A204.1 (cell line): ENCODE data around the gene VCPKMT.

Experiments
- FAIRE-seq: peaks from 2 replicates; lab custom pipeline; 2012; peaks lifted over from hg19 to GRCh38; lab: Jason Lieb, UNC

Gene VCPKMT

GRCh38 chr14:50116181-50116956 is at the start of gene VCPKMT:
Gene VCPKMT (minus strand): TSS chr14:50116572. CDS start chr14:50116552, 20 bp downstream.
- peak; percentile 61 for FAIRE-seq

- no peak for FAIRE-seq
These were observed 39.7 kb upstream of the VCPKMT start for GRCh38 chr14:50156111-50156510.

DNA sequence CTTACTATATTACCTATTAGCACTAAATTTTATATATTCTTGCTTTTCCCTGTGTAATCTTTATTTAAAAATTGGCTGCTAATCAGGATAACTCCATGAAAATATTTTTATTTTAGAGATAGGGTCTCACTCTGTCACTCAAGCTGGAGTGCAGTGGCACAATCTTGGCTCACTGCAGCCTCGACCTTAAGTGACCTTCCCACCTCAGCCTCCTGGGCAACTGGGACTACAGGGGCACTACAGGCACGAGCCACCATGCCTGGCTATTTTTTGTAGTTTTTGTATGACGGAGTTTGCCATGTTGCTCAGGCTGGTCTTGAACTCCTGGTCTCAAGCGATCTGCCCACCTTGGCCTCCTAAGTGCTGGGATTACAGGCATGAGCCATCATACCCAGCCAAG is 32.4 kb upstream of the VCPKMT start:
- no peak for FAIRE-seq

DNA sequence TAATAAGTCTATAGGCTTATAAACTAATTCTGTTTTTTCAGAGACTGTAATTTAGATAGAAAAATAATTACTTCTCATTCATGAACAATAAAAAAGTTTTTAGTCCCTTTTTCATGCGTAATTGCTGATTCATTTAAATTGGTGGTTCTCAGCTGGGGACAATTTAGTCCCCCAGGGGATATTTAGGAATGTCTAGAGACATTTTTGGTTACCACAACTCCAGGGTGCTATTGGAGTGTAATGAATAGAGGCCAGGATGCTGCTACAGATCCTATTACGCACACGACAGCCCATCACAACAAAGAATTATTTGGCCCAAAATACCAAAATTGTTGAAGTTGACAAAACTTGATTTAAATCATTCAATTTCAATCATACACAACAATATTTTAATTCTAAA is 22.8 kb upstream of the VCPKMT start:
- FAIRE-seq: no peak

DNA sequence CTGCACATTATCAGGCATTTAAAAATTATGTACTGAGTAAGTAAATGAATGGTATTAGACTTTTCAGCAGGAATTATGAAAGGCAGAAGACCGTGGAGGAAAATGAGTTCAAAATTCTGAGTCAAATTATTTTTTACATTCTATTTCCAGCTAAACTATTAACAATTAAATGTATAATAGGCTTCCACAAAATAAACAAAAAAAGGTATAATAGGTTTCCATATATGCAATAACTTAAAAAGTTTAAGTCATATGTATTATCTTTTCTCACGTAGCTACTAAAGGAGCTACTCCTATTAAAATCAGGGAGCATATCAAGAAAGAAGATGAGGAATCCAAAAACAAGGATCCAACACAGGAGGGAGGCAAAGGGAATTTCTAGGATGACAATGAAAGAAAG is 11.4 kb upstream of the VCPKMT start:
- no peak for FAIRE-seq

DNA sequence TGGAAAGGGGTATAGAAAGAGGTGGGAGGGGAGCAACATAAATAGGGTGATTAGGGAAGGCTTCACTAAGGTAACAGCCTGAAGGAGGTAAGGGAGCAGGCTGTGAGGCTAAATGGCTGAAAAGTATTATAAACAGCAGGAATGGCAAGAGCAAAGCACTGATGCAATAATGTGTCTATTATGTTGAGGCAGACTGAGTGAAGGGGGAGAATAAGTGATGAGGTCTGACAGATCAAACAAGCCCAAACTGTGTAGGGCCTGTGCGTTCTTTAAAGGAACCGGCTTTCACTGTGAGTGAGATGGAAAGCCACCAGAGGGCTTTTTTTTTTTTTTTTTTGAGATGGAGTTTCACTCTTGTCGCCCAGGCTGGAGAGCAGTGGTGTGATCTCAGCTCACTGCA is 6.7 kb upstream of the VCPKMT start:
- no peak for FAIRE-seq

- FAIRE-seq: no peak
These were observed 5.9 kb upstream of the VCPKMT start for GRCh38 chr14:50122291-50122690.

DNA sequence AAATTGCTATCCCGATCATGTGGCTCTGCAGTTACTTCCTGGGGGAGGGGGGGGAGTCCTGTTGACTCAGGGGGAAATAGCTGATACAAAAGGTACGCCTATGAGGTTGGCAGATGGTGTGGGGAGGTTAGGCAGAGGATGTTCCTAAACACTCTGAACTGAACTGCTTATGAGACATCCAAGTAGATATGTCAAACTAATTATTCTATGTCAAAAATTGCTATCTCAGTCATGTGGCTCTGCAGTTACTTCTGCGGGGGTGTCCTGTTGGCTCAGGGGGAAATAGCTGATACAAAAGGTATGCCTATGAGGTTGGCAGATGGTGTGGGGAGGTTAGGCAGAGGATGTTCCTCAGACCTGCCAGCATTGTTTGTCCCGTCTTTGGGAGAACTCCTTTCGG is 5.1 kb upstream of the VCPKMT start:
- no peak for FAIRE-seq

- no peak for FAIRE-seq
These were observed 1.1 kb upstream of the VCPKMT start for GRCh38 chr14:50117456-50117855.

- FAIRE-seq: no peak
These were observed 594 bp upstream of the VCPKMT start for GRCh38 chr14:50116966-50117365.

GRCh38 chr14:50113381-50114035 is 2.9 kb downstream of the VCPKMT start:
- FAIRE-seq: no peak

- no peak for FAIRE-seq
These were observed 5.9 kb downstream of the VCPKMT start for GRCh38 chr14:50110323-50111037.

DNA sequence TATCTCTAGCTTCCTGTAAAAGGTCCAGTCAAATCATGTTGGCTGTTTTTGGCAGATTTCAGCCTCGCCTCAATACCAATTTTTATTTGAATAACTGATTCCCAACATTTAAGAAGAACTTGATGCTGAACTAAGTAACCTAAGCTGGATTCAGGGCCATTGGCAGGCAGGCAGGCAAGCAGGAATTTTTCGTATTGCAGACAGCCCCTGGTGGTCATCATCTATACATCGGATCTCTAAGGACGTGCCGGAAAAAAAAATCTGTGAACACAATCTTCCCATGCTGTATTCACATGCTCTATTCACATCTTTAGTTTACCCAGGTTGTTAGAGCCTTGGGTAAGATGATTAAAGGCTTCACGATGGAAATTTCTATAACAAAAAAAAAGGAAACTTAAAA is 7.0 kb downstream of the VCPKMT start:
- FAIRE-seq: no peak

GRCh38 chr14:50107850-50108249 is 8.5 kb downstream of the VCPKMT start:
- FAIRE-seq: no peak

- FAIRE-seq: no peak
These were observed 10.2 kb downstream of the VCPKMT start for GRCh38 chr14:50106178-50106577.

- no peak for FAIRE-seq
These were observed 12.8 kb downstream of the VCPKMT start for GRCh38 chr14:50103558-50103957.

DNA sequence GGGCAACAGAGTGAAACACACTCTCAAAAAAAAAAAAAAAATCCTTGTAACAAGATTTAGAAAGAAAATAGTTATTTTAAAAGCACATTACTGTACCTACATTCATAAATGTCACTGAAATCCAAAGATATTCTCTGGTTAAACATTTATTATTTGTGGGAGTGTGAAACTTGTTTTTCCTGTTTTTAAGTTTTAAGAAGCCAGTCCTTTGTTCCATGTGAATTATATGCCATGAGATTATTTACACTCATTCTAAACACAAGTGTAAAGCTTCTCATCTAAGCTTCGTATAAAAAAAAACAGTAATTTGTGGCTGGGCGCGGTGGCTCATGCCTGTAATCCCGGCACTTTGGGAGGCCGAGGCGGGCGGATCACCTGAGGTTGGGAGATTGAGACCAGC is 15.0 kb downstream of the VCPKMT start:
- FAIRE-seq: no peak

DNA sequence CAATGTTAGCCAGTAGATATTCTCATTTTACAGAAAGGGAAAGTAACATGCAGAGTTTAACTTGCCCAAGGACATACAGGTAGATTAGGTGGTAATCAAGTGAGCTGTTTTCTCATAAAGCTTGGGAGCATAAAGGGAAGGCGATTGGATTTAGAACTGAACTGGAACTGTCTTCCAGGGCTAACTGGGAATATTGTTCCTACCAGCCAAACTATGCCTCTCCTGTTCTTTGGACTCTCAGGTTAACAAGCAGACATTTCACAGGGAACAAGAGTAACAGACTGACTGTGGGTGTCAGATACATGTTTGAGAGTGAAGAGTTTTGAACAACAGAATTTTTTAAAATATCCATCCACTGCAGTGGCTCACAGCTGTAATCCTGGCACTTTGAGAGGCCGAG is 15.6 kb downstream of the VCPKMT start:
- FAIRE-seq: no peak

GRCh38 chr14:50099335-50099734 is 17.0 kb downstream of the VCPKMT start:
- no peak for FAIRE-seq

DNA sequence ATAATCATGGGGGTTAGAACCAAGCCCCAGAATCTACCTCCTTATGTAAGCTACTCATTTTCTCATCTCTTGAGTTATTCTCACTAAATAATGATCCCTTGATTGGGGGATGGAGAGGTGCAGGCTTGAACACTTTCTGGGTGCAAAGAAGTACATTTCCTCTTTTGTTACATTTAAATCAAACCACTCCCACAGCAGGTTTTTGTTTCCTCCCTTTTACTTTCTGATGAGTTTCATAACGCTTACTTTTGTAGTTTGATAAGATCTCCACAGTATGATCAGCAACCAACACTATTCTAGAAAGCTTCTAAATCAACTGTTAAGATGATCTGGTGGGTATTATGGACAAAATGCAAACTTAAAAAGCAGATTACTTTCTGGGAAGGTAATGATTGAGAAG is 20.5 kb downstream of the VCPKMT start:
- FAIRE-seq: no peak

DNA sequence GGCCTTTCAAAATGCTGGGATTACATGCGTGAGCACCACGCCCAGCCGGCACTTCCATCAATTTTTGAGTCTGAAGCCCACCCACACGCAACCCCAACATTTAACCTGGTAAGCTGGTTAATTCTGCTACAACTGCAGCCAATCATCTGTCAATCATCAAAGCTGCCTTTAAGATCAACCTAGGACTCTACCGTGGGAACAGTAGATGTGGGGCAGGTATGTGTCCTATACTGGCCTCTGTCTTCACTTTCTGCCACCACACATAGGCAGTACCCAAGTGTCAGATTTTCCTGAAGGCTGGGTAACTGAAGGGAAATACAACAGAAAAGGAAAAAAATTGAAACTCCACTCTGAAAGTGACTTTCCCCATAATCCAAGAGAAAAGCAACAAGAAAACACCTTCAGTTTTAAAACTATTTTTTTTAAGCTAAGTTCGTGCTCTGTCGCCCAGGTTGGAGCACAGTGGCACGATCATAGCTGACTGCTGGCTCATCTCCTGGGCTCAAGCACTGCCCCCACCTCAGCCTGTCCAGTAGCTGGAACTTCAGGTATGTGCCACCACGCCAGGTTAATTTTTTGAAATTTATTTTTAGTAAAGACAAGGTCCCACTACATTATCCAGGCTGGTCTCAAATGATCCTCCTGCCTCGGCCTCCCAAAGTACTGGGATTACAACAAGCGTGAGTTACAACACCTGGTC is 22.2 kb downstream of the VCPKMT start:
- no peak for FAIRE-seq

- FAIRE-seq: no peak
These were observed 22.9 kb downstream of the VCPKMT start for GRCh38 chr14:50093496-50093895.
